Measurements from ENCODE around the gene IMPG2.

DNA sequence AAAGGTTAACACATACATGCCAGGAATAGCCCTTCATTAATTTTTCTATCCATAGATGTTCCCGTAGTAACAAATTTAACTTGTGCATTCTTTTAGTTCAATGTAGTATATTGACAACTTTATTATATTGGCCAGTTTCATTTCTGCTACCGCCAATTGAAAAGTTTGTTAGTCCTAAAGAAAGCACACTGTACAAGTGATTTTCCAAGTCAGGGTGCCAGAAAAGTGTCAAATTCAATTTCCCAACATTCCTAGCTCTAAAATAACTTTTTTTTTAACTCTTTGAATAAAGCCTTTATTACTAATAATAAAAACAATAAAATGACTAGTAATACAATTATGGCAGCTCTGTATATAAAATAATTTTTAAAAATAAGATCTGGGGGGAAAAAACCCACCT, 68.9 kb downstream of the IMPG2 start:
- TF ChIP-seq, protein P1, sequence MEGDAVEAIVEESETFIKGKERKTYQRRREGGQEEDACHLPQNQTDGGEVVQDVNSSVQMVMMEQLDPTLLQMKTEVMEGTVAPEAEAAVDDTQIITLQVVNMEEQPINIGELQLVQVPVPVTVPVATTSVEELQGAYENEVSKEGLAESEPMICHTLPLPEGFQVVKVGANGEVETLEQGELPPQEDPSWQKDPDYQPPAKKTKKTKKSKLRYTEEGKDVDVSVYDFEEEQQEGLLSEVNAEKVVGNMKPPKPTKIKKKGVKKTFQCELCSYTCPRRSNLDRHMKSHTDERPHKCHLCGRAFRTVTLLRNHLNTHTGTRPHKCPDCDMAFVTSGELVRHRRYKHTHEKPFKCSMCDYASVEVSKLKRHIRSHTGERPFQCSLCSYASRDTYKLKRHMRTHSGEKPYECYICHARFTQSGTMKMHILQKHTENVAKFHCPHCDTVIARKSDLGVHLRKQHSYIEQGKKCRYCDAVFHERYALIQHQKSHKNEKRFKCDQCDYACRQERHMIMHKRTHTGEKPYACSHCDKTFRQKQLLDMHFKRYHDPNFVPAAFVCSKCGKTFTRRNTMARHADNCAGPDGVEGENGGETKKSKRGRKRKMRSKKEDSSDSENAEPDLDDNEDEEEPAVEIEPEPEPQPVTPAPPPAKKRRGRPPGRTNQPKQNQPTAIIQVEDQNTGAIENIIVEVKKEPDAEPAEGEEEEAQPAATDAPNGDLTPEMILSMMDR (IDR thresholded peaks at IDR 0.05): no peak
- no peak for TF ChIP-seq POLR2A (IDR thresholded peaks at IDR 0.05)

Measured in ovary (tissue), 3 donors.